ENCODE measurements around the gene TAS1R3.

DNA sequence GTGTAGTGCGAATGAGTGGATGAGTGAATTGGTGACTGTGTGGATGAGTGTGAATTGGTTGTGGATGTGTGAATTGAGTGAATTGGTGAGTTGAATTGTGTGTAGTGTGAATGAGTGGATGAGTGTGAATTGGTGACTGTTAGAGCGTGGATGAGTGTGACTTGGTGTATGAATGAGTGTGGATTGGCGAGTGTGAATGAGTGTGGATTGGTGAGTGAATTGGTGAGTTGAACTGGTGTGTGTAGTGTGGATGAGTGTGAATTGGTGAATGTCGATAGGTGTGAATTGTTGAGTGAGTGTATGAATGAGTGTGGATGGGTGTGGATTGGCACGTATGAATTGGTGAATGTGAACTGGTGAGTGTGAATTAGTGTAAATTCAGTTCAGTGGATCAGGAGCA, 36.2 kb downstream of the TAS1R3 start:
- no peak for TF ChIP-seq EZH2phosphoT487 (conservative IDR thresholded peaks at IDR 0.05; ENCODE audit: low read length)
- TF ChIP-seq, protein P1, sequence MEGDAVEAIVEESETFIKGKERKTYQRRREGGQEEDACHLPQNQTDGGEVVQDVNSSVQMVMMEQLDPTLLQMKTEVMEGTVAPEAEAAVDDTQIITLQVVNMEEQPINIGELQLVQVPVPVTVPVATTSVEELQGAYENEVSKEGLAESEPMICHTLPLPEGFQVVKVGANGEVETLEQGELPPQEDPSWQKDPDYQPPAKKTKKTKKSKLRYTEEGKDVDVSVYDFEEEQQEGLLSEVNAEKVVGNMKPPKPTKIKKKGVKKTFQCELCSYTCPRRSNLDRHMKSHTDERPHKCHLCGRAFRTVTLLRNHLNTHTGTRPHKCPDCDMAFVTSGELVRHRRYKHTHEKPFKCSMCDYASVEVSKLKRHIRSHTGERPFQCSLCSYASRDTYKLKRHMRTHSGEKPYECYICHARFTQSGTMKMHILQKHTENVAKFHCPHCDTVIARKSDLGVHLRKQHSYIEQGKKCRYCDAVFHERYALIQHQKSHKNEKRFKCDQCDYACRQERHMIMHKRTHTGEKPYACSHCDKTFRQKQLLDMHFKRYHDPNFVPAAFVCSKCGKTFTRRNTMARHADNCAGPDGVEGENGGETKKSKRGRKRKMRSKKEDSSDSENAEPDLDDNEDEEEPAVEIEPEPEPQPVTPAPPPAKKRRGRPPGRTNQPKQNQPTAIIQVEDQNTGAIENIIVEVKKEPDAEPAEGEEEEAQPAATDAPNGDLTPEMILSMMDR (IDR thresholded peaks at IDR 0.05; ENCODE audit: insufficient read depth, low read length, poor library complexity, severe bottlenecking): no peak

Data from SU-DHL-6 (cell line).